Measurements from ENCODE around the gene DOK5. TPM values are rescaled to one million over a fixed set of nuclear protein-coding genes. Genes with fewer than 3 reads are reported as not detected.
"Not testable (repeated sequence)": the region's sequence is repeated elsewhere in the genome, so short reads cannot be mapped to it uniquely, and the experiment has no call there.

Gene DOK5
- total RNA-seq, 1 experiment from 2014 or later = 3.3 TPM

DNA sequence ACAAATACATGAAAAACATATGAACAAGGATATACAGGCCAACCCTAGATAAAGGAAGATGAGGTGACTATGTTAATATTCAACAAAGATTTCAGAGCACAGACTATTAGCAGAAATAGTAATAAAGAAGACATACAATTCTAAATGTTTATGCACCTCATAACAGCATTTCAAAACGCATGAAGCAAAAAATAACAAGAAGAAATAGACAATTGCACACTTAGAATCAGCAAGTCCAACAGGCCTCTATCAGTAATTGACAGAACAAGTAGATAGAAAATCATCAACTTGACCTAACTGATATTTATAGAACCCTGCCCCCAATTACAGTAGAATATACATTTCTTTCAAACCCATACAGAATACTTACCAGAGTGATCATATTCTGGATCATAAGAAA lies 11.4 kb upstream of the DOK5 start:
- Histone ChIP-seq H3K27me3 (no peaks in the 10 kb centered on the region), H3K4me3 (no peak overlapping the region), H3K36me3 (no peaks in the 10 kb centered on the region), H3K9me3 (peaks cover 6% of the 10 kb centered on the region; the same call in 1 of the 2 replicates)
- no peak for DNase-seq

DNA sequence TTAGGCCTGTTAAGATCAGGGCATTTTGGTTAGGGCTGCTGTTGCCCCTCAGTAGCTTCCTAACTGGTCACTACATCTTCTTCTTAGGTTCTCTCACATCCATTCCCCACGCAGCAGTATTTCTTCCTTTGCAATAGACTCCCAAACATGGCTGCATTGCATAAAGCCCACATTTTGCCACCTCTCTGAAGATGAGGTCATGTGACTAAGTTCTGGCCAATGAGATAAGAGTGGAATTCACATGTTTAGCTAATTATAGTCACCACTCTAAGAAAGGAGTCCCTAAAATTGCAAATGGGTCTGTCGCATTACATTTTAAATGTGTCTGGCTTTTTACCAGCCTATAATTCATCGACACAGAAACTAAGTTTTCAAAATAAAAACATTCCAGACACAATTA lies 9.3 kb upstream of the DOK5 start:
- Histone ChIP-seq H3K4me3 (no peak overlapping the region), H3K36me3 (no peaks in the 10 kb centered on the region), H3K27me3 (no peaks in the 10 kb centered on the region), H3K9me3 (no peaks in the 10 kb centered on the region)
- DNase-seq = no peak

DNA sequence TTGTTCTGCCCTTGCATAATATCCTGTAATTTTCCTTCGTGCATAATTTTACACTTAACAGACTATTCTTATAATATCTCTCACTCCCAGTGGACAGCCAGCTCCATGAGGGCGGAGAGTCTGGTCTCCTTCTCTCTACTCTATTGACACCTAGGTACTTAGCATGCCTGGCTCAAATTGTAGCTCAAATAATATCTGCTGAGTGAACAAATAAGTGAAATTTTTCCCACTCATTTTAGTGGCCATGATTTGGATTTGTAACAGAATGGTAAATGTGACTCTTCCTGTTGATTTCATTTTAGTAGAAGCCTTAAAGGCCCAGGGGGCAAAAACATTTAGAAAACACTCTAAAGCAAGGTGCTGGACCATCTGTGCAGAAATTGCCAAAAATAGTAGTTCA lies 7.8 kb upstream of the DOK5 start:
- H3K9me3 ChIP-seq = no peaks in the 10 kb centered on the region
- no peak for DNase-seq
- no peaks in the 10 kb centered on the region for H3K27me3 ChIP-seq
- H3K4me3 ChIP-seq = no peak overlapping the region
- no peaks in the 10 kb centered on the region for H3K36me3 ChIP-seq

DNA sequence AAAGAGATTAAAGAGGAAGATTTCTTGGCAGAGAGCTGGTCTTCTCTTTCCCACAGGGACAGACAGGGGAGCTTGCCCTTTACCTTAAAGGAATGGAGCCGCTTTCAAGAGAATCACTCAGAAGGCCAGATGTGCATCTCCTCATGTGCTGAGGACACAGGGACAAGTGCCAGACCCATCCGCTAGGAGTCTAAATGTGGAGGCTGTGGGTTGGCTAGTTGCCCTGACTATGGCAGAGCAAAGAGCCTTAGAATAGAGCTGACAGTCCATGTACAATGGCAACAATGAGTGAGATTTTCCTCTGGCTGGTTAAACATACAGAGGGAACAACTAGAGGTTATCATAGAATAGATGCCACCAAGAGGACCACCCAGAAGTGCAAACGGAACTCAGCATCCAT lies 7.3 kb upstream of the DOK5 start:
- H3K9me3 ChIP-seq = no peaks in the 10 kb centered on the region
- H3K27me3 ChIP-seq = no peaks in the 10 kb centered on the region
- no peak overlapping the region for H3K4me3 ChIP-seq
- H3K36me3 ChIP-seq = no peaks in the 10 kb centered on the region
- DNase-seq = peak; percentile 15

DNA sequence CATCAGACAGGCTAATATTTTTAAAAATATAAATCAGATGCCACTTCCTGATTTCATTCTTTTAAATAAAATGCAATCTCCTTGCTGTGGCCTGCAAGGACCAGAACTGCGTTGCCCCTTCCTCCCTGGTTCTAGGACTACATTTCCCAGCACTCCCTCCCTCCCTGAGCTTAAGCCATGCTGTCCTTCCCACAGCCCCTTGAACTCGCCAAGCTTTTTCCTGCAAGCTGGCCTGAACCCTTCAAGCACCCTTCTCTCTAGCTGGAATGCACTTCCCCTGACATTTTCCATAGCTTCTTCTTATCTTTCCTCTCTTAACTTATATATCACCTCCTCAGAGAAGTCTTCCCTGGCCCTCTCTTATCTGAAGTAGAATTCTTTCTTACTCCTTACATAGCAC lies 6.1 kb upstream of the DOK5 start:
- no peaks in the 10 kb centered on the region for H3K27me3 ChIP-seq
- no peak for DNase-seq
- no peaks in the 10 kb centered on the region for H3K9me3 ChIP-seq
- H3K4me3 ChIP-seq = no peak overlapping the region
- H3K36me3 ChIP-seq = no peaks in the 10 kb centered on the region

DNA sequence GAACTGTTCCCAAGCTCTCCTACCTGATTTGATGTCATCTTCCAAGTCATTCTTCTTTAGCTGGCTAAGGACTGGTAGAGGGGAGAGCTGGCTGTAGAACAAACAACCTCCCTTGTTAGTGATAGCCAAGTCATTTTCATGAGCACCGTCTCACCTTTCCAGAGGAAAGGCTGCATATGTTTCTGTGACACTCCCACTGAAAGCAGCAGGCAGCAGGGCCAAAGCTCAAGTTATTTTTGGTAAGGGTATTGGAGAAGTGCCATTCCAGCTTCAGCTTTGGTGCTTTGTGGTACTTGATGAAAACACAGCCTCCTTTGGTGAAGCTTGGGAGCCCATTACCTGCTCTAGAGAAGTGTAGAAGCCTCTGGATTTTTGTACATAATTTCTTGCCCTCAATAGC lies 5.4 kb upstream of the DOK5 start:
- no peak for DNase-seq
- no peaks in the 10 kb centered on the region for H3K9me3 ChIP-seq
- no peaks in the 10 kb centered on the region for H3K36me3 ChIP-seq
- H3K4me3 ChIP-seq = no peak overlapping the region
- no peaks in the 10 kb centered on the region for H3K27me3 ChIP-seq

DNA sequence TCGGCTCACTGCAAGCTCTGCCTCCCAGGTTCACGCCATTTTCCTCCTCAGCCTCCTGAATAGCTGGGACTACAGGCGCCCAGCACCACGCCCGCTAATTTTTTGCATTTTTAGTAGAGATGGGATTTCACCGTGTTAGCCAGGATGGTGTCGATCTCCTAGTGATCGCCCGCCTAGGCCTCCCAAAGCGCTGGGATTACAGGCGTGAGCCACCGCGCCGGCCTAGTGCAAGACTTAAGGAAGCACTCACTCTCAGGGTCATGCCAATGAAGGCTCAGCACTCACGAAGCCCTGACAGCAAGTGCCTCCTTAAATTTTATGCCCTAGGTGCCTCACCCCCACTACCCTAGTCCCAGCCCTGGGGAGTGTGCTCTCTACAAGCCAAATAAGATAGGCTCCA lies 4.7 kb upstream of the DOK5 start:
- no peaks in the 10 kb centered on the region for H3K9me3 ChIP-seq
- no peak for DNase-seq
- H3K36me3 ChIP-seq = no peaks in the 10 kb centered on the region
- H3K27me3 ChIP-seq = no peaks in the 10 kb centered on the region
- no peak overlapping the region for H3K4me3 ChIP-seq

DNA sequence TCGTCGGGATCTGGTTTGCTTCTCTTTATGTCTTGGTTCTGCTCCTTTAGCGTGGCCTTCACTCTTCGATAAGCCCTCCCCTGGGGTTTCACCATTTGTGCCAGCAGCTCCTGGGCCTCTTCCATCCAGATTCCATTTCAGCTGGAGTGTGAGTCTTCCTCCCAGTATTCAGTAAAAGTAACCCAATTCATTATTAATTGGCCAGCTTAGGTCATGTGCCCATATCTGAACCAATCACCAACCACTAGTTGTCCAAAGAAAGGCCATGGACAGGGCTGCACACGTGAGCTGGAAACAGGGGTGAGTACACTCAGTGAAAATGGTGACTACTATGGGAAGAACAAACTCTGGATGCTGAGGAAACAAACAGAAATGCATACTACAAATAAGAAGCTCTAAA lies 2.8 kb upstream of the DOK5 start:
- H3K9me3 ChIP-seq = no peaks in the 10 kb centered on the region
- DNase-seq = no peak
- no peak overlapping the region for H3K4me3 ChIP-seq
- no peaks in the 10 kb centered on the region for H3K36me3 ChIP-seq
- no peaks in the 10 kb centered on the region for H3K27me3 ChIP-seq

DNA sequence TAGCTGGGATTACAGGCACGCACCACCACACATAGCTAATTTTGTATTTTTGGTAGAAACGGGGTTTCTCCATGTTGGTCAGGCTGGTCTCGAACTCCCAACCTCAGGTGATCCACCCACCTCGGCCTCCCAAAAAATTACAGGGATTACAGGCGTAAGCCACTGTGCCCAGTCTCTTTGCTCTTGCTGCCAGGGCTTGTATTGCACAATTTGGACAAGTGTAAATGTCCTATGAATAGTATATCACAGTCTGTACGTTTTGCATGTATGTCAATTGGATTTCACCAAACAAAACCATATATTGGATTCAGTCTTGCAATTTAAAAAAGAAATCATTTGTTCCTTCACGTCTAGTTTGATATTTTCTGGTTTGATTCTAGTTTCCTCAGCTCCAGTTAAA lies 2.1 kb upstream of the DOK5 start:
- DNase-seq = no peak
- Histone ChIP-seq H3K4me3 (no peak overlapping the region), H3K27me3 (no peaks in the 10 kb centered on the region), H3K36me3 (no peaks in the 10 kb centered on the region), H3K9me3 (no peaks in the 10 kb centered on the region)

DNA sequence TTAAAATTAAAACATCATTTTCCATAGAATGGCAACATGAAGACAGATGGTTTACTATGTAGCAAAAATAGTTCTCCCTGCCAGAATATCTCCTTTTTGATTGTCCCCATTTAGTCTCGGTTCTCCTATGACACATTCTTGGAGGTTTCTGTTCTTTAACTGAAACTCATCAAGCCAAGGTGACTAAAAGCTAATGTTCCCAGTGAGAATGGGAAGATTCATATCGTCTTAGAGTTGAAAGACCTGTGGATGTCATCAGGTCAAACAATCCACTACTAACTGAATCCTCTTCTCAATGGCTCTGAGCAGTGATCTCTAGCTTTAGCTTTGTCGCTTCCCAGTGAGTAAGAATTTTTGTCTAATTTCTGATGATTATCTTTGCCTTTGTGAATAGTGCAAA lies 1.3 kb upstream of the DOK5 start:
- Histone ChIP-seq H3K36me3 (no peaks in the 10 kb centered on the region), H3K27me3 (no peaks in the 10 kb centered on the region), H3K4me3 (no peak overlapping the region), H3K9me3 (no peaks in the 10 kb centered on the region)
- no peak for DNase-seq

DNA sequence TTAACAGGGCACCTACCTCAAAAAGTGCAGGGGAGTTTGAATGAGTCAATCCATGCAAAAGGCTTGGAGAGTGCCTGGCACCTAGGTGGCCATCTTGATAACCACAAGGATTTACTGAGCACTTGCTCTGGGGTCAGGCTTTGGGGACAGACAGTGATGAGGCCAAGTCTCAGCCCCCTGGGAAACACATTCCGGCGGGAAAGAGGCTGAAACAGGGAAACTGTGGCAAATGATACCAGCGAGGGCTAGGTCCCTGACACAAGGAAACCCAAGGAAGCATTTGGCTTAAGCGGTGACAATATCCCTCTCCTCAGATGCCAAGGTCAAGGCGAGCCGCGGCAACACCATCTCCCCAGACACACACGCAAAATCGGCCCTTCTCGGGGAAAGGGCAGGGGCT lies 527 bp upstream of the DOK5 start:
- Histone ChIP-seq H3K9me3 (no peaks in the 10 kb centered on the region), H3K36me3 (no peaks in the 10 kb centered on the region), H3K27me3 (no peaks in the 10 kb centered on the region), H3K4me3 (no peak overlapping the region; the same call in 1 of the 2 replicates)
- no peak for DNase-seq

DNA sequence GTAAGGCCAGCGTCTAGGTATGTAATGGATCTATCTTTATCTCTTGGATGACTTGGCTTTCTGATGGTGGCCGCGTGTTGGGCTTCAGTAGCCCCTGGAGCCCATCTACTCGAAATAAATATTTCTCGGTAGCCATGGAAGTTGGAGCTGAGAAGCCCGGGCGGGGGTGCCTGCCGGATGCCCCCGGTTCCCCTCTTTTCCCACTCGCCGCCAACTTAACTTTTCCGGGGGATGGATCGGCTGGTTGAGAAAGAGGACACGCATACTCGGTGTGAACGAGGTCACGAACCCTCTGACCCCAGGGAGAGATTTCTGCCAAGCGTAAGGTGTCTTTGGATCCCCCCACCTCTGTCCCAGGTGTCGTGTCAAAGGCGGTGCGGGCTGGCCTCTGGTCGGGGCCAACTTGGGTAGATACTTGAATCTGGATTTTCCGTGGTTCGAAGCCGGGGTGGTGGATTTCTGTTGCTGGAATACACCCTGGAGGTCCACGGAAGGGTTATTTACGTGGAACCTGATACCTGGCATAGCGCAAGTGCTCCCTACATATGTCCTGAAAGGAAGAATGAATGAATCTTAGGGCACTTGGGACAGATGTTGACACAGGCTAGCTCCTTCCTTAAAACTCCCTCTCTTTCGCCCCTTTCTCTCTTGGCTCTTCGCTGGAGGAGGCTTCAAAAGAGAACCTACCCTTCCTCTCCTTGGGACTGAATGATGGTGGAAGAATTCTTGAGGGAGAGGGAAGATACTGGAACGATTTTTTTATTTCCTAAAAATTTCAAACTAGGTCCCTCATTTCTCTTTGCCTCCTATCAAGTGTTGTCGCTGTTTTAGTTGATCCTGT lies 996 bp downstream of the DOK5 start:
- Histone ChIP-seq H3K36me3 (no peaks in the 10 kb centered on the region), H3K9me3 (no peaks in the 10 kb centered on the region), H3K4me3 (peak overlapping the region; percentile 60), H3K27me3 (no peaks in the 10 kb centered on the region)
- no peak for DNase-seq

DNA sequence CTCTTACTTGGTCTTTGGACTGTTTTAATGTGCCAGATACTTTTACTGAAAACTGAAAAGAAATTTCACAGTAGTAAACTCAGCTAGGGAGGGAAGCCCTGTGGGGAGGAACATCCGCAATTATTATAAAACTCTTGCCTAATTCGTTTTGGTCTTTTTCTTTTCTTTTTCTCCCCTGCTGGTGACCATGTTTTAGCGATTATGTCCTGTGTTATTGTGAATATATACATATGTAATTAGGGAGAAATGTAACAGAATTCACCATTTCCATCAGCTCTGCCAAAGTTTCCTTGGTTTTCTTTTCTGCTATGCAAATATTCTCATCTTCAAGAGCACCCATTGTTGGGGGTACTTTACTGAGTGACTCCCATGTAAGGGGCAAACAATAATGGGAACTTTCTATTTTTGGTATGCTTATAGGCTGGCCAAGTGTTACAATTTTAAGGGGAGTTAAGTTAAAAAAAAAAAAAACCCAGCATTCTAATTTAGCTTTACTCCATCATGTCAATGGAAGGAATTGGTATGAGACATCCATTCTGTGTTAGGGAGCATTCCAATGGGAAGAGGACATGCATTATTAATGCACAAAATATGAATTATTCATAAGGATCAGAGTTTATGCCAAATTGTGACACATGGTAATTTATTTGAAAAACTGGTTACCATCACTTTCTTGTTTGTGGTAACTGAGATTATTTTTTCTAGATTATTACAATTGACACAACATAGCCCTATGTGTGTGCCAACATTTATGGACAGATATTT lies 2.0 kb downstream of the DOK5 start:
- peak overlapping the region; percentile 60 for H3K4me3 ChIP-seq
- H3K9me3 ChIP-seq = no peaks in the 10 kb centered on the region
- no peak for DNase-seq
- no peaks in the 10 kb centered on the region for H3K27me3 ChIP-seq
- H3K36me3 ChIP-seq = no peaks in the 10 kb centered on the region

DNA sequence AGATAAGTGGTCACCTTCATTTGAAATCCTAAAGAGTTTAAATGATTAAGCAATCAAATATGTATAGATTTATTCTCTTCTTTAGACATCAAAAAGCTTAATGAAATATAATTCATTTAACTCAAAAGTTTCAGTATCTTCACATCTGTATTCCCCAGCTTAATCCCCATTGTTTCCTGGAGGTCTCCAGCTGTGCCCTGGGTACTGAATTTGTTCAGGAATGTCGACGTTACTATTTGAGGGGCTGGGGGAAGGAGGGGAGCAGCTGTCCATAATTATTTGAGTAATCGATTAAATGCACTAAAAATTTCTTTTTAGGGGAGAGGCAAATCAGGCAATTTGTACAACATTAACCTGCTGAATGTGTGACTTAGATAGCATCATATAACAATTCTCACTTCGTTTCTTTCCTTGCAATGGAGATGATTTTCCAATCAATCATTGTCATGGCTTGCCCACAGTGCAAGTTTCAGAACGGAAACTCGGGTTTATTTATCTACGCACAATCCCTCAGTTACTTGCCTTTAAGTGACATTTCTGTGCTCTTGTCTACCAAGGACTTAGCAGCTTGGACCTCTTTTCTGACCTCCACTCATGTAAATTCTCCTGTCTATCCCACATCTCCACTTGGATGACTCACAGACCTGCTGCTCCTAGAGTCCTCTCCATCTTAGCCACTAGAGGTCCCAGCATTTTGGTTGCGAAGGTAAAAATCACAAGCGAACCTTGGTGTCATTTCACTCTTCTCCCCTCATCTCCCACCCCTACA lies 3.9 kb downstream of the DOK5 start:
- Histone ChIP-seq H3K36me3 (no peaks in the 10 kb centered on the region), H3K27me3 (no peaks in the 10 kb centered on the region), H3K9me3 (no peaks in the 10 kb centered on the region), H3K4me3 (no peak overlapping the region)
- no peak for DNase-seq

DNA sequence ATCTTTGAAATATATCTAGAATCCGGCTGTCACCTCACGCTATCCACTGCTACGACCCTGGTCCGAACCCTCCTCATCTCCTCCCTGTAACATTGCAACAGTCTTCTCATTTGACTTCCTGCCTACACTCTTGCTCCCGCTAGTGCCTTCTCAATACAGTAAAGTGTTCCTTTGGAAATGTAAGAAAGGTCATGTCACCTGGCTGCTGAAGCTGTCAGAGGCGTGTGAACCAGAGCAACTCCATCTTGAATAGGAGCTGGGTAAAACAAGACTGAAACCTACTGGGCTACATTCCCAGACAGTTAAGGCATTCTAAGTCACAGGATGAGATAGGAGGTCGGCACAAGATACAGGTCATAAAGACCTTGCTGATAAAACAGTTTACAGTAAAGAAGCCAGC lies 4.5 kb downstream of the DOK5 start:
- H3K4me3 ChIP-seq, H3K27me3 ChIP-seq, H3K36me3 ChIP-seq, H3K9me3 ChIP-seq, DNase-seq: not testable (repeated sequence)

DNA sequence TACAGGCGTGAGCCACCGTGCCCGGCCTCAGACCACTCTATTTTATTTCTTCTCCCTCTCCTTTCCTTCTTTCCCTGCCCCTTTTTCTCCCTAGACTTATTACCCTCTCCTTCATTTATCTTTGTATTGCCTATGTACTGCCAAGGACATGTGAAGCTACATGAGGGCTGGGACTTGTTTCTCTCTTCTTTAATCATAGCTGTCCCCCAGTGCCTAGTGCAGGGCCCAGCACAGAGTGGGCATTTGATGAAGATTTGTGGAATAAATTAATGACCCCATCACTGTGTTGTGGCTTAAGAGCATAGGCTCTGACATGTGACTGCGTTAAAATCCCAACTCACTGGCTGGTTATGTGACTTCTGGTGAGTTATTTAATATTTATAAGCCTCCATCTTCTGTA lies 6.0 kb downstream of the DOK5 start:
- no peak for DNase-seq
- Histone ChIP-seq H3K4me3 (no peak overlapping the region), H3K36me3 (no peaks in the 10 kb centered on the region), H3K27me3 (no peaks in the 10 kb centered on the region), H3K9me3 (no peaks in the 10 kb centered on the region)

DNA sequence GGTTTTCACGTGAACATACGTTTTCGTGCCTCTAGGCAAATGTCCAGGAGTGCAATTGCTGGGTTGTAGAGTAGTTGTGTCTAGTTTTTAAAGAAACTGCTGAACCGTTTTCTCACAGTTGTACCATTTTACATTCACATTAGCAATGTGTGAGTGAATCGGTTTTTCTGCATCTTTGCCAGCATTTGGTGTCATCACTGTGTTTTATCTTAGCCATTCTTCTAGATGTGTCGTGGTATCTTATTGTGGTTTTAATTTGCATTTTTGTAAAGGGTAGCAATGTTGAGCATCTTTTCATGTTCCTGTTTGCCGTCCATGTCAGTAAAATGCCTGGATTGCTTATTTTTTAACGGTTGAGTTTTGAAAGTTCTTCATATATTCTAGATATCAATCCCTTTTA lies 10.2 kb downstream of the DOK5 start:
- no peak for DNase-seq
- Histone ChIP-seq H3K36me3 (no peaks in the 10 kb centered on the region), H3K27me3 (no peaks in the 10 kb centered on the region), H3K4me3 (no peak overlapping the region), H3K9me3 (no peaks in the 10 kb centered on the region)

Data from MG63 (cell line).